ENCODE results near the gene PAX7.
"Not testable (repeated sequence)": the region's sequence is repeated elsewhere in the genome, so short reads cannot be mapped to it uniquely, and the experiment has no call there.

Gene PAX7

GRCh38 chr1:18666317-18666920 lies 35.8 kb downstream of the PAX7 start:
- DNase-seq, result no peak

- DNase-seq, result no peak
Measured at GRCh38 chr1:18667333-18667732, 36.7 kb downstream of the PAX7 start.

- DNase-seq, result no peak
Measured at GRCh38 chr1:18668046-18668445, 37.4 kb downstream of the PAX7 start.

- DNase-seq, result peak; percentile 56
Measured at GRCh38 chr1:18668750-18669404, 38.2 kb downstream of the PAX7 start.

- DNase-seq, result no peak
Measured at GRCh38 chr1:18670121-18670867, 39.6 kb downstream of the PAX7 start.

GRCh38 chr1:18670868-18671225 lies 40.2 kb downstream of the PAX7 start:
- DNase-seq, result no peak

- DNase-seq, result peak; percentile 18
Measured at GRCh38 chr1:18673976-18674375, 43.3 kb downstream of the PAX7 start.

- DNase-seq, result no peak
Measured at GRCh38 chr1:18676332-18676781, 45.7 kb downstream of the PAX7 start.

- peak; percentile 88 for DNase-seq
Measured at GRCh38 chr1:18681423-18681835, 50.8 kb downstream of the PAX7 start.

GRCh38 chr1:18682375-18682774 lies 51.7 kb downstream of the PAX7 start:
- peak; percentile 37 for DNase-seq

GRCh38 chr1:18684303-18684702 lies 53.7 kb downstream of the PAX7 start:
- DNase-seq, result no peak

GRCh38 chr1:18686540-18686939 lies 55.9 kb downstream of the PAX7 start:
- no peak for DNase-seq

GRCh38 chr1:18687273-18687672 lies 56.6 kb downstream of the PAX7 start:
- DNase-seq, result no peak

GRCh38 chr1:18691648-18692047 lies 61.0 kb downstream of the PAX7 start:
- no peak for DNase-seq

GRCh38 chr1:18693256-18694098 lies 62.8 kb downstream of the PAX7 start:
- peak; percentile 96 for DNase-seq

GRCh38 chr1:18694289-18694688 lies 63.6 kb downstream of the PAX7 start:
- not testable (repeated sequence) for DNase-seq

- DNase-seq, result no peak
Measured at GRCh38 chr1:18697541-18697940, 66.9 kb downstream of the PAX7 start.

- DNase-seq, result no peak
Measured at GRCh38 chr1:18700530-18700929, 69.9 kb downstream of the PAX7 start.

GRCh38 chr1:18701183-18701582 lies 70.5 kb downstream of the PAX7 start:
- DNase-seq, result no peak

GRCh38 chr1:18703041-18703621 lies 72.5 kb downstream of the PAX7 start:
- peak; percentile 34 for DNase-seq

GRCh38 chr1:18705811-18706210 lies 75.2 kb downstream of the PAX7 start:
- DNase-seq, result peak; percentile 93

GRCh38 chr1:18707696-18708257 lies 77.1 kb downstream of the PAX7 start:
- peak; percentile 99 for DNase-seq

Data from NCI-H82 (cell line).